IMR-90 (cell line): ENCODE results near the gene PIP4K2B. TPM values are rescaled to one million over a fixed set of nuclear protein-coding genes. Genes with fewer than 3 reads are reported as not detected.

Experiments
- ATAC-seq: fragments of 200-7000 bp; cut with Tn5 transposase; 2 replicates; pipeline ENCODE4 v1.9.1; 2020; ENCODE audit warnings: low read depth, mild to moderate bottlenecking, moderate library complexity
- BruUV-seq: library from RNA; stranded (reverse); fragments of 400-500 nt; replicated peaks from 2 replicates; lab custom pipeline; 2021; lab: Mats Ljungman, UMichigan
- CTCF ChIA-PET: fragments of 300-600 bp; formaldehyde crosslinking; extraction: SDS; loops from one replicate; lab custom pipeline; 2021; ENCODE audit warnings: antibody characterized with exemption; lab: Yijun Ruan, JAX
- POLR2A ChIA-PET: fragments of 300-600 bp; sonication (Branson Sonifier 250); formaldehyde crosslinking; loops from one replicate; lab custom pipeline; 2022; ENCODE audit warnings: antibody characterized with exemption; ENCODE audit not compliant: unreplicated experiment; lab: Charles Lee
- DNase-seq: peaks from one replicate; pipeline ENCODE4 v3.0.0; 2013
- H2AFZ ChIP-seq: replicated peaks from 2 replicates; pipeline ENCODE3; 2013; ENCODE audit warnings: low read length, mild to moderate bottlenecking; ENCODE audit not compliant: poor library complexity
- H2AK5ac ChIP-seq: 2 replicates; pipeline ENCODE4 v1.6.1; 2013; ENCODE audit warnings: low read depth, low read length, inconsistent platforms
- H2AK9ac ChIP-seq: replicated peaks from 2 replicates; pipeline ENCODE3; 2013; ENCODE audit warnings: mild to moderate bottlenecking, low read depth, low read length, moderate library complexity; ENCODE audit not compliant: poor library complexity
- H2BK120ac ChIP-seq: 2 replicates; pipeline ENCODE4 v1.6.1; 2013; ENCODE audit warnings: low read depth, low read length, inconsistent platforms
- H2BK15ac ChIP-seq: 3 replicates; pipeline ENCODE4 v1.6.1; 2013; ENCODE audit warnings: low read depth, low read length, inconsistent platforms
- H2BK20ac ChIP-seq: 2 replicates; pipeline ENCODE4 v1.6.1; 2013; ENCODE audit warnings: low read depth, mild to moderate bottlenecking, inconsistent platforms, low read length, moderate library complexity
- H2BK5ac ChIP-seq: 2 replicates; pipeline ENCODE4 v1.6.1; 2013; ENCODE audit warnings: mild to moderate bottlenecking, low read depth, low read length, inconsistent platforms; ENCODE audit not compliant: poor library complexity, severe bottlenecking
- H3K14ac ChIP-seq: replicated peaks from 2 replicates; pipeline ENCODE4 v1.6.1; 2013; ENCODE audit warnings: low read depth, low read length, inconsistent platforms
- H3K18ac ChIP-seq: 2 replicates; pipeline ENCODE4 v1.6.1; 2013; ENCODE audit warnings: low read depth, low read length, control low read depth
- H3K23ac ChIP-seq: 2 replicates; pipeline ENCODE4 v1.6.1; 2013; ENCODE audit warnings: low read depth, low read length, inconsistent platforms
- H3K27ac ChIP-seq: 2 replicates; pipeline ENCODE4 v1.5.1; 2013; ENCODE audit warnings: mild to moderate bottlenecking, control low read depth, low read length; ENCODE audit not compliant: insufficient read depth
- H3K27me3 ChIP-seq: 2 replicates; pipeline ENCODE4 v1.6.1; 2013; ENCODE audit warnings: low read length; ENCODE audit not compliant: control insufficient read depth, insufficient read depth
- H3K36me3 ChIP-seq: 2 replicates; pipeline ENCODE4 v1.6.1; 2013; ENCODE audit warnings: low read length, mixed read lengths; ENCODE audit not compliant: control insufficient read depth, insufficient read depth
- H3K4ac ChIP-seq: 2 replicates; pipeline ENCODE4 v1.6.1; 2013; ENCODE audit warnings: low read depth, low read length, inconsistent platforms
- H3K4me1 ChIP-seq: 2 replicates; pipeline ENCODE4 v1.6.1; 2013; ENCODE audit warnings: low read length, mixed read lengths; ENCODE audit not compliant: control insufficient read depth, insufficient read depth
- H3K4me2 ChIP-seq: 2 replicates; pipeline ENCODE4 v1.6.1; 2013; ENCODE audit warnings: low read depth, mild to moderate bottlenecking, control low read depth, low read length, moderate library complexity
- H3K4me3 ChIP-seq: 2 replicates; pipeline ENCODE4 v1.5.1; 2013; ENCODE audit warnings: low read depth, mild to moderate bottlenecking, control low read depth, low read length, moderate library complexity; ENCODE audit not compliant: insufficient read depth
- H3K56ac ChIP-seq: 2 replicates; pipeline ENCODE4 v1.6.1; 2013; ENCODE audit warnings: low read length, inconsistent platforms; ENCODE audit not compliant: insufficient read depth; ENCODE audit errors: extremely low read depth
- H3K79me1 ChIP-seq, 2 experiments: 2 replicates each; pipeline ENCODE4 v1.6.1; 2013; ENCODE audit warnings: low read length in 2 of 2, inconsistent platforms in 1 of 2, low read depth in 1 of 2
- H3K9ac ChIP-seq: 2 replicates; pipeline ENCODE4 v1.6.1; 2013; ENCODE audit warnings: low read depth, low read length, control low read depth
- H3K9me1 ChIP-seq: 2 replicates; pipeline ENCODE4 v1.6.1; 2013; ENCODE audit warnings: low read length, inconsistent platforms; ENCODE audit not compliant: insufficient read depth
- H3K9me3 ChIP-seq: 2 replicates; pipeline ENCODE4 v1.6.1; 2013; ENCODE audit warnings: low read length; ENCODE audit not compliant: control insufficient read depth, insufficient read depth
- H4K20me1 ChIP-seq: 2 replicates; pipeline ENCODE4 v1.6.1; 2013; ENCODE audit warnings: low read length, inconsistent platforms; ENCODE audit not compliant: insufficient read depth
- H4K5ac ChIP-seq: 2 replicates; pipeline ENCODE4 v1.6.1; 2013; ENCODE audit warnings: mild to moderate bottlenecking, low read depth, low read length, control low read depth
- H4K8ac ChIP-seq, 2 experiments: 2 replicates each; pipeline ENCODE4 v1.6.1; 2013; ENCODE audit warnings: low read depth in 2 of 2, low read length in 2 of 2, control low read depth in 1 of 2, inconsistent platforms in 1 of 2
- H4K91ac ChIP-seq: 2 replicates; pipeline ENCODE4 v1.6.1; 2013; ENCODE audit warnings: low read depth, low read length, inconsistent platforms; ENCODE audit not compliant: insufficient read depth
- BHLHE40 ChIP-seq: fragments of 150-350 bp; IDR thresholded peaks from 2 replicates; pipeline ENCODE4 v1.6.1; 2016; ENCODE audit warnings: mild to moderate bottlenecking, low read depth, low read length
- CEBPB ChIP-seq: IDR thresholded peaks from 2 replicates; pipeline ENCODE4 v1.6.1; 2012; ENCODE audit warnings: low read depth, low read length, improper control_type of control experiment
- CHD1 ChIP-seq: IDR thresholded peaks from 2 replicates; pipeline ENCODE4 v1.6.1; 2012; ENCODE audit warnings: low read depth, low read length, improper control_type of control experiment
- CTCF ChIP-seq: conservative IDR thresholded peaks from 2 replicates; pipeline ENCODE4 v1.5.1; 2012; ENCODE audit warnings: mild to moderate bottlenecking, low read depth, low read length, improper control_type of control experiment
- ELK1 ChIP-seq: fragments of 150-350 bp; IDR thresholded peaks from 2 replicates; pipeline ENCODE4 v1.6.1; 2016; ENCODE audit warnings: low read depth, mild to moderate bottlenecking, low read length, moderate library complexity, borderline replicate concordance
- FOS ChIP-seq: fragments of 150-350 bp; IDR thresholded peaks from 2 replicates; pipeline ENCODE4 v1.6.1; 2016; ENCODE audit warnings: low read depth, low read length
- MAFK ChIP-seq: IDR thresholded peaks from 2 replicates; pipeline ENCODE4 v1.6.1; 2012; ENCODE audit warnings: low read depth, low read length, improper control_type of control experiment
- MAZ ChIP-seq: IDR thresholded peaks from 2 replicates; pipeline ENCODE4 v1.6.1; 2012; ENCODE audit warnings: low read depth, mild to moderate bottlenecking, low read length, improper control_type of control experiment, moderate library complexity, borderline replicate concordance
- MXI1 ChIP-seq: IDR thresholded peaks from 2 replicates; pipeline ENCODE4 v1.6.1; 2012; ENCODE audit warnings: low read depth, mild to moderate bottlenecking, low read length, moderate library complexity, borderline replicate concordance
- NFE2L2 ChIP-seq: fragments of 150-350 bp; IDR thresholded peaks from 2 replicates; pipeline ENCODE4 v1.6.1; 2016; ENCODE audit warnings: low read depth, mild to moderate bottlenecking, low read length
- POLR2A ChIP-seq: IDR thresholded peaks from 2 replicates; pipeline ENCODE4 v1.6.1; 2012; ENCODE audit warnings: mild to moderate bottlenecking, low read depth, low read length
- RAD21 ChIP-seq: IDR thresholded peaks from 2 replicates; pipeline ENCODE4 v1.6.1; 2012; ENCODE audit warnings: low read length, improper control_type of control experiment
- RCOR1 ChIP-seq: IDR thresholded peaks from 2 replicates; pipeline ENCODE4 v1.6.1; 2012; ENCODE audit warnings: mild to moderate bottlenecking, low read length, improper control_type of control experiment; ENCODE audit not compliant: insufficient replicate concordance
- RFX5 ChIP-seq: IDR thresholded peaks from 2 replicates; pipeline ENCODE4 v1.8.0; 2012; ENCODE audit warnings: low read depth, mild to moderate bottlenecking, low read length, moderate library complexity
- SMC3 ChIP-seq: fragments of 150-350 bp; IDR thresholded peaks from 2 replicates; pipeline ENCODE4 v1.6.1; 2016; ENCODE audit warnings: low read depth, mild to moderate bottlenecking, antibody characterized with exemption, low read length, moderate library complexity
- USF2 ChIP-seq: fragments of 150-350 bp; IDR thresholded peaks from 2 replicates; pipeline ENCODE4 v1.6.1; 2017; ENCODE audit warnings: mild to moderate bottlenecking, antibody characterized with exemption, low read length, low read depth
- dilution Hi-C: fragments of 300-500 bp; cut with HindIII; formaldehyde crosslinking; loops from one replicate; pipeline ENCODE4 v1.14.3; 2018; ENCODE audit warnings: low sequenced_read_pairs; ENCODE audit not compliant: unreplicated experiment
- in situ Hi-C: fragments of 300-500 bp; cut with MboI; formaldehyde crosslinking; loops from 3 replicates; pipeline ENCODE4 v1.14.3; 2019; ENCODE audit warnings: low sequenced_read_pairs, inconsistent platforms, mixed read lengths
- intact Hi-C: fragments of 100-400 bp; cut with micrococcal nuclease; formaldehyde crosslinking; loops from 2 replicates; pipeline ENCODE4 v1.10.0; 2022
- polyA plus RNA-seq, 3 experiments: library from polyadenylated mRNA; depleted of rRNA; stranded (reverse); fragments of >200 nt; gene quantifications; 2 replicates each; pipeline ENCODE4 v1.2.3, GENCODE V29; 2012; ENCODE audit warnings: low replicate concordance in 1 of 3
- total RNA-seq: library from RNA; depleted of rRNA; stranded (reverse); fragments of >200 nt; gene quantifications from 2 replicates; pipeline ENCODE4 v1.2.3, GENCODE V29; 2012

PIP4K2B gene
- total and polyA plus RNA-seq, 2 of the 4 experiments (the other 2 are of a cell fraction) = 40.0 to 40.2 TPM

GRCh38 chr17:38773258-38773657 is 26.1 kb downstream of the PIP4K2B start:
- Histone ChIP-seq H3K4ac (no peak overlapping the region), H3K27me3 (no peaks in the 10 kb centered on the region), H2AFZ (no peak overlapping the region), H3K56ac (no peak overlapping the region), H2AK5ac (no peak overlapping the region), H4K91ac (no peak overlapping the region), H3K4me1 (no peaks in the 10 kb centered on the region; the same call in 1 of the 2 replicates), H3K4me2 (no peak overlapping the region), H2BK15ac (no peak overlapping the region), H4K5ac (no peak overlapping the region), H3K14ac (no peak overlapping the region), H2BK120ac (no peak overlapping the region), H3K9me1 (0 out of 2 replicates have a peak, but pooled peaks cover 4% of the 10 kb centered on the region), H3K23ac (no peak overlapping the region), H2AK9ac (no peak overlapping the region), H4K8ac (no peak overlapping the region), H2BK5ac (no peak overlapping the region), H2BK20ac (no peak overlapping the region), H4K20me1 (peaks cover 3% of the 10 kb centered on the region), H3K9ac (no peak overlapping the region), H3K36me3 (peaks cover 70% of the 10 kb centered on the region), H3K18ac (no peak overlapping the region), H3K4me3 (no peak overlapping the region), H3K79me1 (peaks cover 9 to 22% of the 10 kb centered on the region in 2 experiments; a peak in 3 of 4 replicates), H3K27ac (no peak overlapping the region), H3K9me3 (no peaks in the 10 kb centered on the region)
- BruUV-seq = no TSS peak
- ATAC-seq = no peak
- intact Hi-C loops (no loop called here), in situ Hi-C loops (no loop called here), dilution Hi-C loops (no loop called here)
- no peak for TF ChIP-seq CEBPB
- TF ChIP-seq FOS = no peak
- TF ChIP-seq RCOR1 = no peak
- no peak for TF ChIP-seq USF2
- TF ChIP-seq BHLHE40 = no peak
- TF ChIP-seq SMC3 = no peak
- TF ChIP-seq CTCF = no peak
- no peak for TF ChIP-seq MXI1
- TF ChIP-seq MAFK = no peak
- TF ChIP-seq CHD1 = no peak
- TF ChIP-seq NFE2L2 = no peak
- no peak for TF ChIP-seq MAZ
- no peak for TF ChIP-seq POLR2A
- no peak for TF ChIP-seq RFX5
- no peak for TF ChIP-seq ELK1
- TF ChIP-seq RAD21 = no peak
- no peak for DNase-seq
- POLR2A ChIA-PET = no interaction called here
- CTCF ChIA-PET = no interaction called here
